Sigmoid colon (tissue), 7 donors: ENCODE results near the gene AGXT. TPM values are rescaled to one million over a fixed set of nuclear protein-coding genes. Genes with fewer than 3 reads are reported as not detected.
A peak's percentile ranks its signal among the peaks of the same experiment; 100 is the strongest.

Experiments
- DNase-seq: peaks from one replicate; pipeline ENCODE4 v3.0.0-alpha.2; 2019
- H3K27ac ChIP-seq, 4 donors: fragments of 200-600 bp; sonication (generic); one replicate each; pipeline ENCODE4 v1.5.1; 2016 to 2019; ENCODE audit warnings: mild to moderate bottlenecking in 1 of 4
- H3K27me3 ChIP-seq, 3 donors: fragments of 200-600 bp; sonication (generic); one replicate each; pipeline ENCODE4 v1.5.1; 2019; ENCODE audit warnings: mild to moderate bottlenecking in 1 of 3
- H3K36me3 ChIP-seq, 4 donors: fragments of 200-600 bp; sonication (generic); one replicate each; pipeline ENCODE4 v1.5.1; 2016 to 2019
- H3K4me1 ChIP-seq, 4 donors: fragments of 200-600 bp; sonication (generic); one replicate each; pipeline ENCODE4 v1.5.1; 2017 to 2019
- H3K4me3 ChIP-seq, 4 donors: fragments of 200-600 bp; sonication (generic); one replicate each; pipeline ENCODE4 v1.5.1; 2017 to 2019; ENCODE audit warnings: mild to moderate bottlenecking in 2 of 4, moderate library complexity in 1 of 4
- H3K9me3 ChIP-seq, 4 donors: fragments of 200-600 bp in 3 of 4; sonication (generic) in 3 of 4; one replicate each; pipeline versions ENCODE4 v1.5.1 to v1.6.1; 2013 to 2019
- EP300 ChIP-seq, 4 donors: sonication (generic); formaldehyde crosslinking; IDR thresholded peaks; one replicate each; pipeline ENCODE4 v1.6.1; 2017; ENCODE audit warnings: antibody characterized with exemption in 4 of 4
- POLR2A ChIP-seq, 2 donors: fragments of 450-650 bp; IDR thresholded peaks; one replicate each; pipeline ENCODE4 v1.6.1; 2016; ENCODE audit warnings: antibody characterized with exemption in 2 of 2, mild to moderate bottlenecking in 2 of 2, moderate library complexity in 2 of 2
- POLR2AphosphoS5 ChIP-seq, 4 donors: sonication (generic); formaldehyde crosslinking; IDR thresholded peaks; one replicate each; pipeline ENCODE4 v1.6.1; 2017; ENCODE audit warnings: antibody characterized with exemption in 4 of 4
- WGBS, 2 donors: extraction: QIAGEN DNeasy Blood & Tissue Kit; methylation state at CpG; one replicate each; pipeline ENCODE4 v1.1.7; 2013; 5-methylcytosine and 5-hydroxymethylcytosine counted together
- intact Hi-C: fragments of 100-400 bp; cut with DNase I; formaldehyde crosslinking; loops from one replicate; pipeline ENCODE4 v1.15.1; 2023
- polyA plus RNA-seq, 3 donors: library from polyadenylated mRNA; stranded (reverse); fragments of 200-250 nt; gene quantifications; one replicate each; pipeline ENCODE4 v1.2.3, GENCODE V29; 2013
- total RNA-seq, 4 donors: library from RNA; depleted of rRNA; stranded (reverse); fragments of >200 nt; gene quantifications; one replicate each; pipeline ENCODE4 v1.1.0, GENCODE V29; 2016
- TF ChIP-seq, protein P1 (sequence below), 4 experiments: fragments of 450-650 bp in 3 of 4; fragments of 200-600 bp in 1 of 4; IDR thresholded peaks; one replicate each; pipeline ENCODE4 v1.5.1; 2016 to 2019; ENCODE audit warnings: antibody characterized with exemption in 4 of 4, mild to moderate bottlenecking in 3 of 4, moderate library complexity in 2 of 4
- donor health status: healthy with polysubstance abuse.
- donor health status: Bipolar disorder and iron deficiency.
- donor health status: healthy.

The AGXT gene
- total and polyA plus RNA-seq, 7 donors = 0.60 to 2.4 (median 1.6) TPM; not detected in 4

DNA sequence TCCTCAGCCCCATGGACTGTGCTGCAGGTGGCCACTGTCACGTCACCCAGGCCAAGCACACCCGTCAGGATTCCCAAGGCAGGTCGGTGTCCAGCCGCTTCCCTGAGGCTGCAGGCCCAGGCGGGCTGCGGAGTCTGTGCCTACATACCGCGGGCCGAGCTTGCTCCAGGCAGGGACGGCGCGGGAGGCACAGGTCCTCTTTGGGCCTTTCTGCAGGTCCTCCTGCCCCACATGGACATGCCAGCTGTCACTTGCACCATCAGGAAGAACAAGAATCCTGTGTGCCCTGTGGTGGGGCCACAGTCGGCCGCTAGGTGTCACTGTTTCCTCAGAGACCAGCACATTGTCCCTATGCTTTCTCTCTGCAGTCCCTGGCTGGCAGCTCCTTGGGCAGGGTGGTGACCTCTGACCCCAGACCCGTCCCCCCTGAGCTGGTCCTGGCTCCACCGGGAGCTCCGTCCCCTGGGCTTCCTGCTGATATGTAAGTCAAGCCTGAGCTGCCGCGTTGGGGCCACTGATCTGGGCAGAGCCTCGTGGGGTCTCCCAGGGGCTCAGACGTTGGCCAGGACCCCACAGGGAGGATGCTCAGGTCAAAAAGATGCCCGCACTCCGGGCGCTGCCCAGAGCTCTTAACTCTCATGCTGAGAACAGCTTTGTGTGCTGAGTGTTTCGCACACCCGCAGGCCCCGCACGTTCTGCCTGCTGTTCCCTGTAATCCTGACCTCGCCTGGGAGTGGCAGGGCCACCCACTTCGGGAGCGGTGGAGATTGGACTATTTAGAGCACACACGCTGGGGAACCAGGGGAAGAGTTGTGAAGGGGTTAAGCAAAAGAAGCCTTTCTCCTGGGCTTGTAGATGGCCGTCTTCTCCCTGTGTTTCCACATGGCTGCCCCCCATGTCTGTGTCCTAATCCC lies 17.3 kb upstream of the AGXT start:
- no peaks in the 10 kb centered on the region for H3K4me1 ChIP-seq
- peaks cover 0 to 5% (median 0%) of the 10 kb centered on the region in 4 donors for H3K9me3 ChIP-seq
- peak; percentile 89 for DNase-seq
- WGBS, 2 donors = 21 to 43% methylated on average over 33 of the region's 33 CpGs
- TF ChIP-seq POLR2A (IDR thresholded peaks at IDR 0.05) = no peak
- TF ChIP-seq, protein P1, sequence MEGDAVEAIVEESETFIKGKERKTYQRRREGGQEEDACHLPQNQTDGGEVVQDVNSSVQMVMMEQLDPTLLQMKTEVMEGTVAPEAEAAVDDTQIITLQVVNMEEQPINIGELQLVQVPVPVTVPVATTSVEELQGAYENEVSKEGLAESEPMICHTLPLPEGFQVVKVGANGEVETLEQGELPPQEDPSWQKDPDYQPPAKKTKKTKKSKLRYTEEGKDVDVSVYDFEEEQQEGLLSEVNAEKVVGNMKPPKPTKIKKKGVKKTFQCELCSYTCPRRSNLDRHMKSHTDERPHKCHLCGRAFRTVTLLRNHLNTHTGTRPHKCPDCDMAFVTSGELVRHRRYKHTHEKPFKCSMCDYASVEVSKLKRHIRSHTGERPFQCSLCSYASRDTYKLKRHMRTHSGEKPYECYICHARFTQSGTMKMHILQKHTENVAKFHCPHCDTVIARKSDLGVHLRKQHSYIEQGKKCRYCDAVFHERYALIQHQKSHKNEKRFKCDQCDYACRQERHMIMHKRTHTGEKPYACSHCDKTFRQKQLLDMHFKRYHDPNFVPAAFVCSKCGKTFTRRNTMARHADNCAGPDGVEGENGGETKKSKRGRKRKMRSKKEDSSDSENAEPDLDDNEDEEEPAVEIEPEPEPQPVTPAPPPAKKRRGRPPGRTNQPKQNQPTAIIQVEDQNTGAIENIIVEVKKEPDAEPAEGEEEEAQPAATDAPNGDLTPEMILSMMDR (IDR thresholded peaks at IDR 0.05) = peak; percentile 83 to 96 (median 86)
- no peak overlapping the region for H3K27ac ChIP-seq
- intact Hi-C loops = loop anchor here (5.0 kb wide), 2 partner anchors 806 to 881 kb away; partner anchors contain the start of gene D2HGDH
- peaks cover 0 to 6% (median 0%) of the 10 kb centered on the region in 3 donors for H3K27me3 ChIP-seq
- H3K36me3 ChIP-seq = no peaks in the 10 kb centered on the region
- no peak overlapping the region for H3K4me3 ChIP-seq

DNA sequence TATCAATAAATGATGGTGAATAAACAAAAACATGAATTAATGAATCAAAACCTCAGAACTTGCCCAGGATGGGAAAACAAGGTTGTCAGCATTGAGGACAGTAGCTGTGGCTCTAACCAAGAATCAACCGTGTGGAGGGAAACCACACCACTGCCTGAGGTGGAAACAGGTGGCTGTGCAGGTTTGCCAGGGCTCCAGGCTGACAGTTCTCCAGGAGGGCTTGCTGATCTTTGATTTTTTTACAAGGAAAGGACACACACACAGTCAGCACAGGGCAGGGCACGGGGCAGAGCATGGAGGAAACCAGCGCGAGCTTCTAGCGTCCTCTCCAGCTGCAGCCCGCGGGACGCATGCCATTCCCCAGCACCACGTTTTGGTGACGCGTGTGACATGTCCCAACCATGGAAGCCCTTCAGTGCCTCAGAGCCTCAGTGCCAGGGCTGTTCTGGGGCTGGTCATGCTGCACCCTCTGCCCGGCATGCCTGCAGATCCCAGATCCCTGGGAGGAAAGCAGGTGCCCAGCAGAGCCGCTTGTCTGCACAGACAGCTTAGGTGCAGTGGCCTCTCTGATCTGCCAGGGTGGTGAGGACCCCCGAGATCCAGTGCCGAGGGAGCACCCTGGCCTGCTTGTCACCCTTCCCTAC lies 15.8 kb upstream of the AGXT start:
- Histone ChIP-seq H3K36me3 (no peaks in the 10 kb centered on the region), H3K27me3 (peaks cover 0 to 6% (median 0%) of the 10 kb centered on the region in 3 donors), H3K4me3 (no peak overlapping the region), H3K4me1 (no peaks in the 10 kb centered on the region), H3K9me3 (peaks cover 0 to 5% (median 0%) of the 10 kb centered on the region in 4 donors), H3K27ac (no peak overlapping the region)
- TF ChIP-seq POLR2A (IDR thresholded peaks at IDR 0.05) (no peak), POLR2AphosphoS5 (IDR thresholded peaks at IDR 0.05) (no peak), EP300 (IDR thresholded peaks at IDR 0.05) (no peak)
- TF ChIP-seq, protein P1 (IDR thresholded peaks at IDR 0.05) = no peak
- DNase-seq = no peak
- WGBS, 2 donors = 84 to 87% methylated on average over 15 of the region's 15 CpGs
- intact Hi-C loops = loop anchor here (5.0 kb wide), 2 partner anchors 805 to 880 kb away; partner anchors contain the start of gene D2HGDH

DNA sequence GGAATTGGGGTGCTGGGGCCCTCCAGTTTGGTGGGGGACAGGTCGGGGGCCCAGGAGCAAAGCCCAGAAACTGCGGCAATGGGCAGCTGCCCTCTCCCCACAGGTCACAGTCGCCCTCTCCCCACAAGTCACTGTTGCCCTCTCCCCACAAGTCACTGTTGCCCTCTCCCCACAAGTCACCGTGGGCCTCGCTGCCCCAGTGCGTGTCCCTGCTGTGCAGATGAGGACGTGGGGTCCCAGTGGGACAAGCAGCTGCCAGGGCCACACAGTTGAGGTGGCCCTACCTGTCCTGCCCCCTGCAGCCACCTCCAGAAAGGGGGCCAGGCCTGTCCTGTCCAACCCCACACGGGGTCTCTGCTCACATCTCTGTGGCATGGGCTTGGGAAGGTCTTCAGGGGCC lies 13.0 kb upstream of the AGXT start:
- no peak for TF ChIP-seq POLR2AphosphoS5 (IDR thresholded peaks at IDR 0.05)
- TF ChIP-seq EP300 (IDR thresholded peaks at IDR 0.05) = no peak
- no peak for TF ChIP-seq POLR2A (IDR thresholded peaks at IDR 0.05)
- TF ChIP-seq, protein P1 (IDR thresholded peaks at IDR 0.05) = no peak
- Histone ChIP-seq H3K36me3 (no peaks in the 10 kb centered on the region), H3K4me3 (no peak overlapping the region), H3K27me3 (peaks cover 0 to 6% (median 0%) of the 10 kb centered on the region in 3 donors), H3K27ac (no peak overlapping the region), H3K4me1 (no peaks in the 10 kb centered on the region), H3K9me3 (peaks cover 0 to 5% (median 0%) of the 10 kb centered on the region in 4 donors)
- intact Hi-C loops = no loop called here
- WGBS, 2 donors = 95 to 96% methylated on average over 8 of the region's 8 CpGs
- no peak for DNase-seq

DNA sequence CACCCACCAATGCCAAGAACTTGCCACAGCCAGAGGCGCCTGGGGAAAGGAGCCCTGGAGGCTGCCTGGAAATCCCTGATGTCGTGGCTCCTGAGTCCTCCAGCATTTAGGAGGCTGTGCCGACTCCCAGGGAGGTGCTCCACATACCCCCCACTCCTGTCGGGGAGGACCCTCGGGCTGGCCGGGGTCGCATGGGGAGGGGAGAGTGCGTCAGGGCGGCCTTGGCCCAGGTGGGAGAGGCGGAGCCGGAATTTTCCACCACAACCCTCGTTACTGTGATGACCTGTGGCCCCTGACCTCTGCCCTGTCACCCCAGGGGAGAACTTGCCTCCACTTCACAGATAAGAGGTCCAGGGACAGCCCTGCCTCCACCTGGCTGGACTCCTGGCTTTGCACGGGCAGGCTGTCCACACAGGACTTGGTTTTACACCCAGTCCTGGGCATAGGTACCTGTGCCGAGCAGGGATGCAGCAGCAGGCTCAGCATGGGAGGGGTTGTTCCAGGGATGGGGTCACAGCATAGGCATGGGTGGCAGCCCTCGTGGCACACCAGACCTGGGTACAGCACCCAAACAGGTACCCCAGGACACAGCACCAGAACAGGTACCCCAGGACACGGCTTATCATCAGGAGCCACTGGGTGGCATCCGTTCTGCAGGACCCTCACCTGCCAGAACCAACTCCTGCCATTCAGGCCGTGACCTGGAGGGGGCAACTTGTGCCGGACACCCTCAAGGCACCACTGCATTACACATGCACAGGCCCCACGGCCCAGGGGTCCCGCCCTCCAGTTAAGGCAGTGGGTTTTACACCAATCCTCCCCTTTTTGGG lies 12.3 kb upstream of the AGXT start:
- 82 to 85% methylated on average over 21 of the region's 21 CpGs for WGBS, 2 donors
- Histone ChIP-seq H3K9me3 (peaks cover 0 to 5% (median 0%) of the 10 kb centered on the region in 4 donors), H3K27me3 (peaks cover 0 to 2% (median 0%) of the 10 kb centered on the region in 3 donors), H3K4me1 (no peaks in the 10 kb centered on the region), H3K27ac (no peak overlapping the region), H3K36me3 (no peaks in the 10 kb centered on the region), H3K4me3 (no peak overlapping the region)
- TF ChIP-seq POLR2A (IDR thresholded peaks at IDR 0.05) = no peak
- TF ChIP-seq, protein P1 (IDR thresholded peaks at IDR 0.05) = no peak
- TF ChIP-seq EP300 (IDR thresholded peaks at IDR 0.05) = no peak
- TF ChIP-seq POLR2AphosphoS5 (IDR thresholded peaks at IDR 0.05) = no peak
- no peak for DNase-seq
- intact Hi-C loops = no loop called here
